SKM-1 (cell line): ENCODE data around the gene GRAMD4.
"Not testable (repeated sequence)": the region's sequence is repeated elsewhere in the genome, so short reads cannot be mapped to it uniquely, and the experiment has no call there.

Experiments
- DNase-seq: peaks from one replicate; lab custom pipeline; 2025; ENCODE audit not compliant: unreplicated experiment; lab: John Stamatoyannopoulos, UW

GRAMD4 gene

GRCh38 chr22:46635756-46636155, 15.6 kb downstream of the GRAMD4 start:
- DNase-seq = no peak

DNA sequence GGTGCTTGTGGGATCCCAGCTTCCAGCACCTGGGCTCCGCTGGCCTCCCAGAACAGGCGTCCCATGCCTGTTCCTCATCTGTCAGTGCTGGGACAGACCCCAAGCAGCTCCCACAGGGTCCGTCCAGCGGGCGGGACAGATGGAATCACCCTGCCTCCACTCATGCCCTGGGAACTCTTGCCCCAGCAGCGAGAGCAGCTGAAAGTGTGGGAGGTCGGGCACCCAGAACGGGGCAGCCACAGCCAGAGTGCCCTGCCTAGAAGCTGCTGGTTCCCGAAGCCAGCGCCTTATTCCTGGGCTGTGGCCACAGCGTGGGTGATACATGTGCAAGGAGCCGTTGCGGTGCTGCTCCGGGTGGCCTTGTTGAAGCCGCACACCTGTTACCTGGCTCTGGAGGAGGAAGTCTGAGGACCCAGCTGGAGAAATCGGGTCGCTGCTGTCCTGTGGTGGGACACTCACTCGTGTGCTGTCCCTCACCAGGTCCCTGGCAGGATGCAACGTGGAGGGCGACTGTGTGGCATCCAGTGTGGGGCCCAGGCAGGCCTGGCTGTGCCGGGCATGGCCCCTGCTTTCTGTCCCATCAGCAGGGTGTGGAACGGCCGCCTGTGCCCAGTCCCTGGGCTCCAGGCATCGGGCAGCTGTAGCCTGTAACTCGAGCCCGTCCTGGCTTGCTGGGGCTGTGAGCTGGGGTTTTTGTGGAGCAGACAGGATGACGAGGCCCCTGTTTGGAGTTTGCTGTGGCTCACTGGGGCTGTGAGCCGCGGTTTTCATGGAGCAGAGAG, 16.2 kb downstream of the GRAMD4 start:
- DNase-seq = no peak

DNA sequence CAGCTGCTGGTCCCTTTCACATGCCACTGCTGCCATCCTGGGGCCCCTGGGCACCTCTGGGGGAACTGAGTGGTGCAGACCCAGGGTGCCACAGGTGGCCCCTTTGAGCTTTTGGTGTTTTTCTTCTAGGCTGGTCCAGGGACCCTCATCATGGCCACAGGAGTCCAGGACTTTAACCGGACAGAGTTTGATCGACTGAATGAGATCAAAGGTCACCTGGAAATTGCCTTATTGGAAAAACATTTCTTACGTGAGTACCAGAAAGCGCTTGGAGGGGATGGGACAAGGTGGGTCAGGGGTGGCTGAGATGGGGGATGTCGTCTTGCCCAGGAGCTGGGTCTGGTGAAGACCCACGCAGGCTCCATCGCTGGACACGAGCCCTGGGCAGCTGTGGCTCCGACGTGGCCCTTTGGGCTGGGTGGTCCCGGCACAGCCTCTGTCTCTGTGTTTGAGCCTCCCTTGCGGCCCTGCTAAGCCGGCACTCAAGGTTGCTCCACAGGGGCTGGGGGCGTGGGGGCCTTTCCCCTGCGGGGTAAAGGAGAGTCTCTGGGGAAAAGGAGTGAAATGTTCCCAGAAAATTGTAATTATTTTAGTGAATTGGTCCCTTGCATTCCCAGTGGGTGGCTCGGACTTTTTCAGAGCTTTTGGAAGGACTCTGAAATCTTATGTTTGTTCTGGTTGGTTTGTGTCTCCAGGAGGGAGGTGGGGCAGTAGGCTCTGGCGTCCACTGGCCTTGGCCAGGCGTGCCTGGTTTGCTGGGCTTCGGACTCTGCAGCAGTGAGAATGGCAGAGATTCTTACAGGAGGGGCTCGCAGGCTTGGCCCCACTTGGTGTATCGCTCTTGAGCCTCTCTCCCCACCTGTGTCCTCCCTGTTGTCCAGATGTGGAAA, 17.8 kb downstream of the GRAMD4 start:
- DNase-seq = no peak

- DNase-seq = no peak
These were observed 18.6 kb downstream of the GRAMD4 start for GRCh38 chr22:46638601-46639431.

- no peak for DNase-seq
These were observed 19.7 kb downstream of the GRAMD4 start for GRCh38 chr22:46639843-46640242.

GRCh38 chr22:46640293-46641055, 20.3 kb downstream of the GRAMD4 start:
- no peak for DNase-seq

DNA sequence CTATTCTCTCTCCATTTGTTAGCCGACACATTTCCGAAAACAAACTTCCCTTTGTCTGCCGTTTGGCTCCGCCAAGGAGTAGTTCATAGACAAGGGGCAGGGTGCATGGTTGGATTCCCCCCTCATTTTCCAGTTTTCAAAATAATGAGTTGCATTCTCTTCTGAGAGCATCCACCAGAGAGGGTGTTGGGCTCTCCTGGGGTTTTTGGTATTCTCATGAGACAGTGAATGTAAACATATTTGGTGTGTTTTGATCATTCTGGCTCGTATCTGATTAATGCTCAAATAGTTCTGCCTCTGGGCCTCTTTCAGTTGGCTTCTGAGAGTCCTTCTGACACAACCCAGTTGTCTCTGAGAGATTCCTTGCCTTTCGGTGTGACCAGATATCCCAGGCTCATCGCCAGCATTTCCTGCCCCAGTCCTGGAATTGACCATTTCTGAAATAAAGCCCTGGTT, 21.7 kb downstream of the GRAMD4 start:
- DNase-seq = no peak

DNA sequence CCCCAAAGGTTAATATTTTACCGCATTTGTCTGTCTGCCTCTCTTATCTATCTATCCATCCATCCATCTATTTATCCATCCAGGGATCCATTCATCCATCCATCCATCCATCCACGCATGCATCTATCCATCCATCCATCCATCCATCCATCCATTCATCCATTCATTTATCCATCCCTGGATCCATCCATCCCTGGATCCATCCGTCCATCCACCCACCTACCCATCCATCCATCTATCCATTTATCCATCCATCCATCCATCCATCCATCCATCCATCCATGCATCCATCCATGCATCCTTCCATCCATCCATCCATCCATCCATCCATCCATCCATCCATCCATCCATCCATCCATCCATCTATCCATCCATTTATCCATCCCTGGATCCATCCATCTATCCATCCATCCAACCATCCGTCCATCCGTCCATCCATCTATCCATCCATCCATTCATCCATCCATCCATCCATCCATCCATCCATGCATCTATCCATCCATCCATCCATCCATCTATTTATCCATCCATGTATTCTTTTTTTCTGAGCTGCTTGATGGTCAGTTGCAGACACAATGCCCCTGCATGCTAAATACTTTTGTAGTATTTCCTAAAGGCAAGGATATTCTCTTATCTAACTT, 22.8 kb downstream of the GRAMD4 start:
- DNase-seq = not testable (repeated sequence)

DNA sequence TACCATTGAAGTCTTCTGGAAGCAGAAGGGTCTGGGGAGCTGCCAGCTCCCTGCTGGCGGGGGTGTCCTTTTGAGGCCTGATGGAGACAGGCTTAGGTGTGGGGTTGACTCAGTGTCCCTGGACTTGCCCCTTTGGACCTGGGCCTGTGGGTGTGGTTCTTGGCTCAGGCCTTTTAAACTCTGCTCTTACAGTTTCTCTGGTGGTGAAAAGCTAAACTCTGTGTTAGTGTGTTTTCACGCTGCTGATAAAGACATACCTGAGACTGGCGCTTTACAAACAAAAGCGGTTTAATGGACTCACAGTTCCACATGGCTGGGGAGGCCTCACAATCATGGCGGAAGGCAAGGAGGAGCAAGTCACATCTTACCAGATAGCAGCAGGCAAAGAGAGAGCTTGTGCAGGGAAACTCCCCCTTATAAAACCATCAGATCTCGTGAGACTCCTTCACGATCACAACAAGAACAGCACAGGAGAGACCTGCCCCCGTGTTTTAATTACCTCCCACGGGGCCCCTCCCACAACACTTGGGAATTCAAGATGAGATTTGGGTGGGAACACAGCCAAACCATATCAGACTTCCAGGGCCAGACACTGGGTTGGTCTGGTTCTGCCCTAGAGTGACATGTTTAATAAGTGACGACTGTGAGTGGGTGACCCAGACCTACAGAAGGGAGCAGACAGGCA, 26.5 kb downstream of the GRAMD4 start:
- no peak for DNase-seq

GRCh38 chr22:46648225-46648820, 28.1 kb downstream of the GRAMD4 start:
- DNase-seq = not testable (repeated sequence)

DNA sequence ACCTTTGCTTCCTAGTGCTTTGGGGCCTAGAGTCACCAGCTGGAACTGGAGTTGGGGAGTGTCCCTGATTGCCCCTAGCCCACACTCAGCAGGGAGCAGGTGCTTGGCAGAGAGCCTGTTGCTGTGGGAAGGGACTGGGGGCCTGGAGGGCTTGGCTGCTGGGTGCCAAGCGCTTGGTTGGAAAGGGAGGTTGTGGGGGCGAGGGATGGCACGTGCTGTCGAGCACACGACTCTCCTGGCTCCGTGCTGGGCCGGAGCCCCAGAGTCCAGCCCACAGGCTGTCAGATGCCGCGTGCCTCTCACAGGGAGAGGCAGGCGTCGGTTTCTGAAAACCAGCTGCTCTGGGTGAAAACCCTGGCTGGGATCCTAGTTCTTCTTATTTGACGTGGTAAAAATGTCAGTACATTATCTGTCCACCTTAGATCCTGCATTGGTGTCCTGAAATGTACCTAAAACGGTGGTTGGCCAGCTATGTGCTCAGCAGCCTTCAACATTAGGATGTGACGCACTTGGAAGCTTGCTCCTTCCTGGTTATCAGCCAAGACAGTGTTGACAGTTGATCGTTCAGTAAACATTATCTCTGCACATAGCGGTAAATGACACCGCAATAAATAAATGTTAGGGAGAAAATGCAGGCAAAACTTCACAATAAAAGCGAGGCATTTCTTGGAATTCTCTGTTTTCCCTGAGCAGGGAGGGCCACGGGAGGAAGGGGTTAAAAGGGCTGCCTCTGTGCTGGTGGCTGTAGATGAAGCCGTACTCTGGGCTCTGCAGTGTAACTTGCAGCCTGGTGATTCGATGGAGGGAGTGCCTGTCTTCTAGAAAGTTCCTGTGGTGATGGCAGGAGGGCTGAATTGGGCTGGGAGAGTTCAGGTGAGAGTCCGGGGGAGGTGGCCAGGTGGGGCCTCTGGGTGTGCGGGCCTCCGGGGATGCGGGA, 29.2 kb downstream of the GRAMD4 start:
- DNase-seq = no peak

- DNase-seq = no peak
These were observed 30.1 kb downstream of the GRAMD4 start for GRCh38 chr22:46650078-46650810.

DNA sequence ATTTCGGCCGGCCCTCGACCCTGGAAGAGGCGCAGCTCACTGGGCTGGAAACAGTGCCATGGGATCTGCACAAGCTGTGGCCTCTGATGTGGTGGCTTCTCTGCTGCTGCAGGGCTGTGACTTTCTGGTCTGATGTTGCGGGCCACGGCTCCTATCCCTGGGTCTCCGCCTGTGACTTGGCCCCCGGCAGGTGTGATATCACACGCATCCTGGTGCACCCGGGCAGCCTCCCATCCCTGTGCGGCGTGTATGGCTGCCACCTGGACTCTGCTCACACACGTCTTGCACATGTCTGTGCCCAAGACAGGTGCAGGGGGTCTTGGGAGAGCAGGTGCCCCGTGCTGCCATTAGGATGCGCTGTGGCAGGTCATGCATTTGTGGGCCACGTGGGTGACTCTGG, 31.1 kb downstream of the GRAMD4 start:
- no peak for DNase-seq

- DNase-seq = no peak
These were observed 32.1 kb downstream of the GRAMD4 start for GRCh38 chr22:46652081-46652846.

- DNase-seq = no peak
These were observed 32.7 kb downstream of the GRAMD4 start for GRCh38 chr22:46652847-46653331.

DNA sequence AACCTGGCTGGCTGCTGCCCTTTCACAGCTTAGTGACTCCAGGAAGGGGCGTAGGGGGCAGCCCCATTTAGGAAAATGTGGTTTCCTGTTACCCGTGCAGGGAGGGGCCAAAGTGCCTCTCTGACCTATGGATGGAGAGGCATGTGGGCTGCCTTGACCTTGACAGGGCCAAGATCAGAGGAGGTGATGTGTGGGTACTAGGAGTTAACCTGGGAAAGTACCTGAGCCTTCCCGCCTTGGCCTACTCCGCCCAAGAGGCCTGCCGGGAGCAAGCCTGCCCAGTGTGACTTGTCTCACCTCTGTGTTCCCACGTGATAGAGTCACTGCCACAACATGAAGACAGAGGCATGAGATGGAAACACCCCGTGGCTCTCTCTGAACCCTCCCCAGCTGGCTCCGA, 33.4 kb downstream of the GRAMD4 start:
- DNase-seq = no peak
